GM03348 (cell line): ENCODE results near the gene MTO1.
"Not testable (repeated sequence)": the region's sequence is repeated elsewhere in the genome, so short reads cannot be mapped to it uniquely, and the experiment has no call there.

ENCODE experiments used
- DNase-seq: peaks from one replicate; pipeline ENCODE4 v3.0.0; 2012; ENCODE audit warnings: low spot score

The MTO1 gene

GRCh38 chr6:73532293-73532692 is 70.8 kb downstream of the MTO1 start:
- no peak for DNase-seq

- no peak for DNase-seq
These were observed 73.1 kb downstream of the MTO1 start for GRCh38 chr6:73534628-73535027.

- DNase-seq: no peak
These were observed 76.1 kb downstream of the MTO1 start for GRCh38 chr6:73537677-73538076.

GRCh38 chr6:73538116-73538779 is 76.7 kb downstream of the MTO1 start:
- DNase-seq: no peak

- DNase-seq: not testable (repeated sequence)
These were observed 80.9 kb downstream of the MTO1 start for GRCh38 chr6:73542481-73542880.

GRCh38 chr6:73542891-73543290 is 81.4 kb downstream of the MTO1 start:
- DNase-seq: no peak

- DNase-seq: no peak
These were observed 85.5 kb downstream of the MTO1 start for GRCh38 chr6:73547036-73547435.

- DNase-seq: no peak
These were observed 87.2 kb downstream of the MTO1 start for GRCh38 chr6:73548458-73549446.

- DNase-seq: not testable (repeated sequence)
These were observed 89.6 kb downstream of the MTO1 start for GRCh38 chr6:73551115-73551514.

- not testable (repeated sequence) for DNase-seq
These were observed 93.9 kb downstream of the MTO1 start for GRCh38 chr6:73555380-73555949.

- no peak for DNase-seq
These were observed 95.3 kb downstream of the MTO1 start for GRCh38 chr6:73556836-73557235.
